Prostate gland (tissue), 2 donors: ENCODE data around the gene WWC2.

ENCODE experiments used
- CTCF ChIP-seq, 4 experiments: fragments of 200-600 bp in 2 of 4; fragments of 450-650 bp in 2 of 4; sonication (generic) in 2 of 4; IDR thresholded peaks; 1 replicate in 3 of 4; 2 replicates in 1 of 4; pipeline ENCODE4 v1.5.1; 2016 to 2019; ENCODE audit warnings: antibody characterized with exemption in 4 of 4, mild to moderate bottlenecking in 2 of 4, moderate library complexity in 2 of 4
- POLR2AphosphoS5 ChIP-seq: sonication (generic); formaldehyde crosslinking; IDR thresholded peaks from one replicate; pipeline ENCODE4 v1.6.1; 2017; ENCODE audit warnings: antibody characterized with exemption

GRCh38 chr4:183250831-183251230, 151.8 kb downstream of the WWC2 start:
- no peak for TF ChIP-seq CTCF (IDR thresholded peaks at IDR 0.05)
- TF ChIP-seq POLR2AphosphoS5: no peak
